ENCODE results near the gene CD74.

- TF ChIP-seq CTCF (IDR thresholded peaks at IDR 0.05) (no peak), POLR2A (IDR thresholded peaks at IDR 0.05) (no peak)
These were observed 6.0 kb downstream of the CD74 start for GRCh38 chr5:150406723-150407095.

Data from esophagus squamous epithelium (tissue), 4 donors.